HG03025 (cell line): Measurements from ENCODE around the gene CCL28.

Experiments used
- ATAC-seq: cut with Tn5 transposase; IDR thresholded peaks from one replicate; pipeline ENCODE4 v1.9.1; 2021; ENCODE audit warnings: mild to moderate bottlenecking, moderate library complexity; ENCODE audit not compliant: unreplicated experiment, low FRiP score

Gene CCL28

DNA sequence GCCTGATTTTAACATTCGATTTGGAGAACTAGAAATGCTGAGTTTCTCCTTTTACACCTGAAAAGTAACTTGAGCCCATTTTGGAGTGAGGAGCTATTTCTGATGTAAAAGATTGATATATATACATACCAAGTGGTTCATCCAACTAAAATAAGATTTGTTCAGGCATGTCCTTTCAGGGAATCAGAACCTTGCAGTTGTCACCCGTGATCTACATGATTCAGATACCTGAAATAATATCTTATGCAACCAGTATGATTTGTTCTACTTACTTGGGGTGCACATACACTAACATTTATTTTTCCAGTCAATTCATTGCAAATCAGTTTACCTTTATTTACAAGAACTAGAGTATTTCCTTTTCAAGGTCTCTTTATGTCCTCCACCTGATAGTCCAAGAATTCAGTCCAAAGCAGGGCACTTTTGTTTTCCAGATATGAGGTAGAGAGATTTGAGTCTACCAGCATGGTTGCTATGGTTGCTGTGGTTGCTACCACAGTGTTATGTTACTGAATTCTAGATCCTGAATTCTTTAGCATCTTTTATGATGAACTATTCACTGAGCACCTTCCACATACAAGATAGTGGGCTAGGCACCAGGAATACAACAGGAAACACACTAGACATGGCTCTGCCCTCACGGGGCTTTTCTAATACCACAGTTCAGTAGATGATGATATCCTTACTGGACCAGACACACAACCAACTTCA lies 49.3 kb downstream of the CCL28 start:
- no peak for ATAC-seq

DNA sequence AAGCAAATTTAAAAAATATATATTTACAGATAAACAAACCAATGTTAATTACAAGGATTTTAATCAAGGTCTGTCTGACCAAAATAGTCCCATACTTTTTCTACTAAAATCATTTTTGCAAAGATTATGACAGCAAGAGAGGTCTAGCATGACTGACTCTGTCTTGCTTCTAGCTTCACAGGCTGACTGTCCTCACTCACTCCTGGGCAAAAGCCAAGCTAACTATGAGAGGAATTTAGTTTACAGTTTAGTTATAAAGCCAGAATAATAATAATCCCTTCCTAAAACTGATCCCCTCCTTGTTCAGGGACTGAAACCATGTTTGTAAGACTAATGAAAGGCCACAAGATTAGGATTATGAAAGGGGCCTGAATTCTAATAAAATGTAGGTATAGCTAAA lies 53.5 kb downstream of the CCL28 start:
- ATAC-seq: no peak

DNA sequence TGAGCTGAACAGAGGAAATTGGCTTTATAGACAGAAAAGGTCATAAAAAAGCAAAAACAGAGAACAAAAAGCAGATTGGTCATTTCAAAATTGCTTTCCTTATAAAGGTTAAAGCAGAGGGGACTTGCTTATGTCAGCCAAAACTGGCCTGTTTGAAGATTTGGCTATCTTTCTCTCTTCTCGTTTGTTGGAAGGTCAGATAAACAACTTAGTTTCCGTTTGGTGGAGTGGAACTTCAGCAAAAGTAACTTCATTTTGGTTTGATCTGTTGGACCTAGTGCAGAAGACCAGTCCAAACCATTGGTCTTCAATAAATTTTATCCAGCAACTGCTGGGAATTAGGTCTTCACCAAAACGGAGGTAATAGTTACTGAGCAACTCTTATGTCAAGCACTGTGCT lies 53.9 kb downstream of the CCL28 start:
- ATAC-seq: no peak

DNA sequence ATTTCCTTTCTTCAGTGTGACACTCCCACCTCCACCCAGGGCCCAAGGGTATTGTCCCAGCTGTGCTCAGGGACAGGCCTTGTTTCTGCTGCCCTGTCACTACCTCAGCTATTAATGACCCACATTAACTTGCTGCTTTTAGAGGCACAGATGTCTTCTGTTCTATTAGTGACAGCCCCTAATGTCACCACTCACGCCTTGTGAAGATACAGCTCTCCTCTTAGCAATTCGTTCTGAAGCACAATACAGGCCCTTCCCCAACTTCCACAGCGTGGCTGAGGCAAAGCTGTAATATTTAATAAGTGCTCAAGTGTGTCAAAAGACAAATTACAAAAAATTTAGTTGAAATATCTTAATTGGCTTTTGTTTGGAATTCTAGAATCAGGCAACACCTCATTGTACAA lies 54.3 kb downstream of the CCL28 start:
- ATAC-seq: no peak

DNA sequence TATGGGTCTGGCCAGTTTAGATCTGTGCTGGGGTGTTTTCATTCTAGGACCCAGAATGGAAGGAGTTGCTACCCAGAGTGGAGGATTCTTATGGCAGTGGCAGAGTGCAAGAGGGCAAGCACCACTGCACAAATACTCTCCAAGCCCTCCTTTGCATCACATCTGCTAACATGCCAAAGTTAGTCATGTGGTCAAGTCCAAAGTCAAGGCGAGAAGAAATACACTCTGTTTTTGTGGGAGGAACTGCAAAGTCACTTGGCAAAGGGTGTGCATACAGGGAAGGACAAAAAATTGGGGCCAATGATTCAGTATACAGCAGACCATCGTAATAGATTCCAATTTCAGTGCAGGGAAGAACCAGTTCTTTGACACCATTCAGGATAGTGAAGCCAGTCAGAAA lies 55.1 kb downstream of the CCL28 start:
- ATAC-seq: no peak

DNA sequence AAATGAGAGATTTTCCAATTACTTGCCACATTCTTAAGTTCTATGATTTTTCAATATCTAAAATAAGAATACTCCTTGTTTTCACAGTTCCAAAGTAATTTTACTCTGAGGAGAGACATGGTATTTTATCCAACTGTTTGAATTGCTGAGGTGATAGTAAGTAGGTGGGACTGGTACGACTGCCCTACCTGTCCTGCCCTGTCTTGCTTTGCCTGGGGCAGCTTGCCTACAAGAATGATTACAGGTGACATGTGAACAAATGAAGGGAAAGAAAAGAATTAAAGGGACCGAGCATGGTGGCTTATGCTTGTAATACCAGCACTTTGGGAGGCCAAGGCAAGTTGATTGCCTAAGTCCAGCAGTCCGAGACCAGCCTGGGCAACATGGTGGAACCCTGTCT lies 57.4 kb downstream of the CCL28 start:
- no peak for ATAC-seq

DNA sequence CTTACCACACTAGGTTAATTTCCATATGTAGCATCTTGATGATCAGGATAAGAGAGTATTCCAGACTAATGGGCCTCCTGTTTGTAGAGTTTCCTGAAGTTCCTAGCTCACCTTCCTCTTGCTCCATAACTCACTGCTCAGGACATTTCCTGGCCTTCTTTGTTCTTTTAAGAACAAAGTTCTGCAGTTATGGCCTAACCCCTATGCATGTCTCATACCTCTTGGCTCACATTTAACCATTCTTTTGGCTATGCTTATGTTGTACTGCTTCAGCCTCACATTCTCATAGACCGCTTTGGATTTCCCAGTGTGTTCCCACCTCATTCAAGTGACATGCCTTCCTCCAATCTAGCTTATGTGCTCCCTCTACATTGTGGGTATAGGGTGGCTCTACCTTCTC lies 58.5 kb downstream of the CCL28 start:
- no peak for ATAC-seq

DNA sequence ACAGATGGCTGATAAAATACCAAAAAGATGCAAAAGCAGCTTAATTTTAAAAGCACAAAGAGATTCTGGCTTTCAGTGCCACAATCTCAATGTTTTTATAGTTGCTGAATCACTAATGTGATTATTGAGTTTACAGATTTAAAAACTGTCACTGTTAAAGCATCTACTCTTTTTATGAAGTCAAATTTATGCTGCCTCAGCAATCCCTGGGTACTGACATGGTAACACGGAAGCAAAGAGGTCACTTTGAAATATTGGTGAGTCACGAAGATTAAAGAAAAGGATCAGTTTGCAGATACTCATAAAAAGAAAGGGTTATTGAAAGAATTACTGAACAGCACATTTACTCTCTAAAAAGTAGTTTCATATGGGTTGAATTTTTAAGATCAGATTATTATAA lies 59.3 kb downstream of the CCL28 start:
- no peak for ATAC-seq

DNA sequence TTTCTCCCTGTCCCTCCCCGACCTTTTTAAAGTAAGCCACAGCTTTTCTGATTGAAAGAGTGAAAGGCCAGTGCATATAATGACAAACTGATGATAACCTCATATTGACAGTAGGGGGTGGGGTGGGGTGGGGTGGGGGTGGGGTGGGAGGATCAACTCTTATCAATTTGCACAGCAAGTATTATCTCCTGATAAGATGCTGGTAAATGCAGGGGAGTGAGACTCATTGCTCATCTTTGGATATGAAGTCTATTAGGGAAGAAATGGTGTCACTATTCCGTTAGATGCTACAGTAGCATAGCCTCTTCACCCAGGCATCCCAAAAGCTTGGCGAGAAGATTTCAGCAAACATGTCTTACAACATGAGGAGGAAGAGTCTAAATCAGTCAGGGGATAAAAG lies 60.1 kb downstream of the CCL28 start:
- ATAC-seq: no peak

DNA sequence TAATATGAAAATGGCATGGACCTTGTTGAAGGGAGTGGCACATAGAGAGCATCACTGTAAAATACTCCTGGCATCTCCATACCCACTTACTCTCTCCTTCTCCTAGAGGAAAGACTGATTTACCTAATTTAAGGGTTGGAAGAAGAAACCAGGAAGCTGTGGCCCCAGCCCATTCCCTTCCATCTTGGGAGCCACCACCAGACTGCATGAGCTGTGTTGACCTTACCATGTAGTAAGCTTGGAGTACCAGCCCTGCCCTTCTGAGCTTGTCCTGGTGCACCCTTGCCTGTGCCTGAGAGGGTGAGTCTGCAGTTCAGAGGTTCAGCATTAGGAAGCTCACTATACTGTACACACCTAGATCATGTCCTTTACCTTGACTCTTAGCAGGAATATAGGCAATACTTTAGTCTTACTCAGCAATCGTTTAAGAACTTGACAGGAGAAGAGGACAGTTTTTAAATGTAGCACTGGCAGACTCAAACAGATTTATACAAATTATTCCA lies 63.3 kb downstream of the CCL28 start:
- ATAC-seq: no peak

DNA sequence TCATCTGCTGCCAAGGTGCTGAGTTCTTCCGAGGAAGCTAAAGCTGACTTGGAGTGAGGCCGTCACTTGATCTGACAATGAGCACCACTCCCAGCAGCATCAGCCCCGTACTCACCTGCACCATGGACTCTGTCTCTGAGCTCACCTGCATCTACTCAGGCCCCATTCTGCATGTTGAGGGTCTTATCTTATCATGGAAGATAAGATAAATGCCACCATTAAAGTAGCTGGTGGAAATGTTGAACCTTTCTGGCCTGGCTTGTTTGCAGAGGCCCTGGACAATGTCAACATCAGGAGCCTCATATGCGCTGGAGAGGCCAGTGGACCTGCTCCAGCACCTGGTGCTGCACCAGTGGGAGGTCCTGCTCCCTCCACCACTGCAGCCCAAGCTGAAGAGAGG lies 64.0 kb downstream of the CCL28 start:
- no peak for ATAC-seq

DNA sequence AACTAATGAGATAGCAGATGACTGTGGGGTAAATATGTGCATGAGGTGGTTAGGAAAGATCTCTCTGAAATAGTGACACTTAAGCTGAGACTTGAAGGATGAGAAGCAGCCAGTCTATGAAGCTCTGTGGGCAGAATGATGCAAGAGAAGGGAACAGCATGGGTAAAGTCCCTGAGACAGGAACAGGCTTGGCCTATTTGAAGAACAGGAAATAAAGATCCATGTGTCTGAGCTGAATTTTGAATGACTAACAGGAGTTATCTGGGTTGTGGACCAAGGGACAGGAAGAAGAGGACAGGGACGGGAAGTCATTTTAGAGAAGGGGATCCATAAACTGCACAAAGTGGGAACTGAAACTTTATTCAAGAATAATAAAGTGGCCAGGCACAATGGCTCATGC lies 73.3 kb downstream of the CCL28 start:
- no peak for ATAC-seq

DNA sequence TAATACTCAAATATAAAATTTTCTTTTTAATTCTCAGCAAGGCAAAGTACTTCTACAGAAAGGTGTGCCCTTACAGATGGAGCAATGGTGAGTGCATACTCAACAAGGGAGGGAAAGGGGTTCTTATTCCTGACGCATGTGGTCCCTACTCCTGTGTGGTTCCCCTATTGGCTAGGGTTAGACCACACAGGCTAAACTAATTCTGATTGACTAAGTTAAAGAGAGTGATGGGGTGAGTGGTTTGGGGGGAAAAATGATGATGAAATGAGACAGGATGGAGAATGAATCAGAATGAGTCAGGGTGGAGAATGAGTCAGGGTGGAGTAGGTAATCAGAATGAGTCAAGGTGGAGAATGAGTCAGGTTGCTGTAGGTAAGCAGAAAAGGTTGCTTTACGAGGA lies 76.0 kb downstream of the CCL28 start:
- no peak for ATAC-seq

DNA sequence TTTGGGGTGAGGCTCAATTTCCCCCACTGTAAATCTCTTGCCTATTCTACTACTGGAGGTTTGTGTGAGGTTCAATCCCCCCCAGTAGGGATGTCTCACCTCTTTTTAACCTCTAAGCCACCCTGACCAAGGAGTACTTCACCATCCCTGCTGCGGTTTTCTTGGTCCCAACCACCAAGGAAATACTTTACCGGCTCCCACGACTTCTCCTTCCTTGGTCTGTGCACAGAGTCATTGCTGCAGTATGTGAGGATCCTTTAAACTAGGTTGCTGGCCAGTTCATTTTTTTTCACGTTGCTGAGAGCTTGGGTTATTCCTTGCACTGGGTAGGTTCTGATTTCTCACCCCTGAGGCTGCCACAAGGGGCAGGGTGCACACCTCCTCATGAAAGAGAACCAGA lies 76.5 kb downstream of the CCL28 start:
- ATAC-seq: no peak

DNA sequence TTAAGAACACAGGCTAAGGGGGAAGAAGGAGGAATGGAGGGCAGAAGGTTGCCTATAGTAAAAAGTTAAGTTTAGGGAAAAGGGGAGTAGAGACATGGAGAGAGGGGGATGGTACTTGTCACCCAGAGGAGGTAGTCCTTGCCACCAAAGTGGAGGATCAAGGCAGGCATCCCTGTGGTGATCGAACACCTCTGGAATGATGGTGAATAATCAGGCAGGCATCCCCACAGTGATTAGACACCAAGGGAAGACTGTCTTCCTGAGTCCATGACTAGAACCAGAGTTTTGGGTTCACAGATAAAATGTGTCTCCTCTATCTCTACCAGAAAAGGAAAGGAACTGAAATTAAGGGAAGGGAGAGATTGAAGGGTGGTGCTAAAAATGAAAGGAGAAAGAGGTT lies 79.8 kb downstream of the CCL28 start:
- no peak for ATAC-seq
